GM12864 (cell line): Measurements from ENCODE around the gene S100A3.
"Not testable (repeated sequence)": the region's sequence is repeated elsewhere in the genome, so short reads cannot be mapped to it uniquely, and the experiment has no call there.

Source experiments
- DNase-seq: peaks from one replicate; pipeline ENCODE4 v3.0.0-alpha.2; 2011; ENCODE audit warnings: low read depth
- H3K4me3 ChIP-seq: 2 replicates; pipeline ENCODE4 v1.5.1; 2011; ENCODE audit warnings: mild to moderate bottlenecking, low read depth, low read length, control low read depth
- CTCF ChIP-seq: IDR thresholded peaks from 2 replicates; pipeline ENCODE4 v1.5.1; 2011; ENCODE audit warnings: low read depth, mild to moderate bottlenecking, moderate library complexity, low read length, control low read depth, inconsistent platforms; ENCODE audit errors: missing control alignments

The S100A3 gene

GRCh38 chr1:153586347-153586746 is 37.3 kb upstream of the S100A3 start:
- TF ChIP-seq CTCF = no peak
- no peak for DNase-seq
- no peak overlapping the region for H3K4me3 ChIP-seq

DNA sequence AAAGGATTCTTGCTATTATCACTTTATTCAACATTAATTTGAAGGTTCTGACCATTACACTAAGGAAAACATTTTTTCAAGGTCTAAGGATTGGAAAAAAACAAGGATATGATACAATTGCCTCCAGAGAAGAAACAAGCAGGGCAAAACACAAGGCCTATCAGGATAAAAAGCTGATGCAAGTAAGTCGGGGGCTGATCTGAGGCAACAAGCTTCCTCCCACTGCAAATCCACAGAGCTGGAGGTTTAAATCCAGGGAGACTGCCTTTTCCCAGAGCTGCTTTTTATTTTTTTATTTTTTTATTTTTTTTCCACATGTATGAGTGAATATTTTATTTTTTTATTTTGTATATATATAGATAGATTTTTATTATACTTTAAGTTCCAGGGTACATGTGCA is 35.9 kb upstream of the S100A3 start:
- TF ChIP-seq CTCF = no peak
- no peak overlapping the region for H3K4me3 ChIP-seq
- DNase-seq = no peak

GRCh38 chr1:153583976-153584375 is 34.9 kb upstream of the S100A3 start:
- H3K4me3 ChIP-seq = no peak overlapping the region
- no peak for DNase-seq
- TF ChIP-seq CTCF = no peak

GRCh38 chr1:153583514-153583913 is 34.5 kb upstream of the S100A3 start:
- not testable (repeated sequence) for DNase-seq, H3K4me3 ChIP-seq

DNA sequence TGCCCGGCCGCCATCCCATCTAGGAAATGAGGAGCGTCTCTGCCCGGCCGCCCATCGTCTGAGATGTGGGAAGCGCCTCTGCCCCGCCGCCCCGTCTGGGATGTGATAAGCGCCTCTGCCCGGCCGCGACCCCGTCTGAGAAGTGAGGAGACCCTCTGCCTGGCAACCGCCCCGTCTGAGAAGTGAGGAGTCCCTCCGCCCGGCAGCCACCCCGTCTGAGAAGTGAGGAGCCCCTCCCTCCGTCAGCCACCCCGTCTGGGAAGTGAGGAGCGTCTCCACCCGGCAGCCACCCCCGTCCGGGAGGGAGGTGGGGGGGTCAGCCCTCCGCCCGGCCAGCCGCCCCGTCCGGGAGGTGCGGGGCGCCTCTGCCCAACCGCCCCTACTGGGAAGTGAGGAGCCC is 33.8 kb upstream of the S100A3 start:
- not testable (repeated sequence) for H3K4me3 ChIP-seq, DNase-seq

GRCh38 chr1:153578936-153579335 is 29.9 kb upstream of the S100A3 start:
- no peak for TF ChIP-seq CTCF
- H3K4me3 ChIP-seq = no peak overlapping the region
- no peak for DNase-seq

GRCh38 chr1:153578490-153578889 is 29.4 kb upstream of the S100A3 start:
- no peak for DNase-seq
- no peak overlapping the region for H3K4me3 ChIP-seq
- TF ChIP-seq CTCF = no peak

GRCh38 chr1:153577624-153578051 is 28.6 kb upstream of the S100A3 start:
- no peak overlapping the region for H3K4me3 ChIP-seq
- no peak for TF ChIP-seq CTCF
- DNase-seq = no peak
